Measurements from ENCODE around the gene BCAR3.
A peak's percentile ranks its signal among the peaks of the same experiment; 100 is the strongest.

The BCAR3 gene

GRCh38 chr1:93605026-93605568 lies 76.5 kb downstream of the BCAR3 start:
- Mint-ChIP-seq H3K27me3 (peaks cover 23% of the 10 kb centered on the region), H3K27ac (no peak overlapping the region), H3K4me3 (no peak overlapping the region), H3K9me3 (no peaks in the 10 kb centered on the region), H3K4me1 (ENCODE audit: low read depth) (peaks cover 47% of the 10 kb centered on the region), H3K36me3 (ENCODE audit: low read depth) (no peaks in the 10 kb centered on the region)
- DNase-seq = no peak

- DNase-seq = no peak
- Mint-ChIP-seq H3K27me3 (peaks cover 20% of the 10 kb centered on the region), H3K4me1 (ENCODE audit: low read depth) (peaks cover 42% of the 10 kb centered on the region), H3K9me3 (no peaks in the 10 kb centered on the region), H3K4me3 (no peak overlapping the region), H3K36me3 (ENCODE audit: low read depth) (no peaks in the 10 kb centered on the region), H3K27ac (no peak overlapping the region)
These were observed 77.2 kb downstream of the BCAR3 start for GRCh38 chr1:93604411-93604810.

GRCh38 chr1:93603601-93604000 lies 78.0 kb downstream of the BCAR3 start:
- Mint-ChIP-seq H3K4me1 (ENCODE audit: low read depth) (peaks cover 34% of the 10 kb centered on the region), H3K27ac (no peak overlapping the region), H3K36me3 (ENCODE audit: low read depth) (no peaks in the 10 kb centered on the region), H3K27me3 (peaks cover 20% of the 10 kb centered on the region), H3K9me3 (no peaks in the 10 kb centered on the region), H3K4me3 (no peak overlapping the region)
- no peak for DNase-seq

GRCh38 chr1:93603106-93603505 lies 78.5 kb downstream of the BCAR3 start:
- Mint-ChIP-seq H3K27me3 (peaks cover 20% of the 10 kb centered on the region), H3K4me1 (ENCODE audit: low read depth) (peaks cover 29% of the 10 kb centered on the region), H3K27ac (no peak overlapping the region), H3K4me3 (no peak overlapping the region), H3K36me3 (ENCODE audit: low read depth) (no peaks in the 10 kb centered on the region), H3K9me3 (no peaks in the 10 kb centered on the region)
- DNase-seq = no peak

- no peaks in the 10 kb centered on the region for H3K36me3 Mint-ChIP-seq (ENCODE audit: low read depth)
- H3K27ac Mint-ChIP-seq = no peak overlapping the region
- no peak overlapping the region for H3K4me3 Mint-ChIP-seq
- no peaks in the 10 kb centered on the region for H3K9me3 Mint-ChIP-seq
- no peak for DNase-seq
- peaks cover 20% of the 10 kb centered on the region for H3K27me3 Mint-ChIP-seq
- peaks cover 19% of the 10 kb centered on the region for H3K4me1 Mint-ChIP-seq (ENCODE audit: low read depth)
These were observed 79.5 kb downstream of the BCAR3 start for GRCh38 chr1:93602101-93602500.

GRCh38 chr1:93601686-93602085 lies 80.0 kb downstream of the BCAR3 start:
- no peaks in the 10 kb centered on the region for H3K36me3 Mint-ChIP-seq (ENCODE audit: low read depth)
- no peaks in the 10 kb centered on the region for H3K9me3 Mint-ChIP-seq
- no peak overlapping the region for H3K4me3 Mint-ChIP-seq
- H3K27ac Mint-ChIP-seq = no peak overlapping the region
- peaks cover 15% of the 10 kb centered on the region for H3K4me1 Mint-ChIP-seq (ENCODE audit: low read depth)
- DNase-seq = peak; percentile 2
- peaks cover 19% of the 10 kb centered on the region for H3K27me3 Mint-ChIP-seq

GRCh38 chr1:93600663-93601062 lies 81.0 kb downstream of the BCAR3 start:
- peak; percentile 23 for DNase-seq
- Mint-ChIP-seq H3K27ac (no peak overlapping the region), H3K4me1 (ENCODE audit: low read depth) (peaks cover 5% of the 10 kb centered on the region), H3K36me3 (ENCODE audit: low read depth) (no peaks in the 10 kb centered on the region), H3K9me3 (no peaks in the 10 kb centered on the region), H3K27me3 (peaks cover 9% of the 10 kb centered on the region), H3K4me3 (no peak overlapping the region)

GRCh38 chr1:93599479-93599878 lies 82.2 kb downstream of the BCAR3 start:
- no peaks in the 10 kb centered on the region for H3K9me3 Mint-ChIP-seq
- DNase-seq = peak; percentile 1
- no peaks in the 10 kb centered on the region for H3K4me1 Mint-ChIP-seq (ENCODE audit: low read depth)
- H3K36me3 Mint-ChIP-seq (ENCODE audit: low read depth) = no peaks in the 10 kb centered on the region
- H3K27me3 Mint-ChIP-seq = peaks cover 2% of the 10 kb centered on the region
- H3K27ac Mint-ChIP-seq = no peak overlapping the region
- no peak overlapping the region for H3K4me3 Mint-ChIP-seq

- H3K4me1 Mint-ChIP-seq (ENCODE audit: low read depth) = no peaks in the 10 kb centered on the region
- H3K36me3 Mint-ChIP-seq (ENCODE audit: low read depth) = no peaks in the 10 kb centered on the region
- H3K4me3 Mint-ChIP-seq = no peak overlapping the region
- no peaks in the 10 kb centered on the region for H3K27me3 Mint-ChIP-seq
- peak; percentile 7 for DNase-seq
- no peak overlapping the region for H3K27ac Mint-ChIP-seq
- H3K9me3 Mint-ChIP-seq = no peaks in the 10 kb centered on the region
These were observed 82.7 kb downstream of the BCAR3 start for GRCh38 chr1:93598861-93599439.

- no peaks in the 10 kb centered on the region for H3K4me1 Mint-ChIP-seq (ENCODE audit: low read depth)
- no peaks in the 10 kb centered on the region for H3K9me3 Mint-ChIP-seq
- H3K27me3 Mint-ChIP-seq = no peaks in the 10 kb centered on the region
- H3K36me3 Mint-ChIP-seq (ENCODE audit: low read depth) = no peaks in the 10 kb centered on the region
- H3K4me3 Mint-ChIP-seq = no peak overlapping the region
- H3K27ac Mint-ChIP-seq = no peak overlapping the region
- peak; percentile 2 for DNase-seq
These were observed 83.2 kb downstream of the BCAR3 start for GRCh38 chr1:93598396-93598795.

- no peak for DNase-seq
- H3K4me1 Mint-ChIP-seq (ENCODE audit: low read depth) = no peaks in the 10 kb centered on the region
- H3K27me3 Mint-ChIP-seq = no peaks in the 10 kb centered on the region
- no peak overlapping the region for H3K4me3 Mint-ChIP-seq
- H3K27ac Mint-ChIP-seq = no peak overlapping the region
- H3K36me3 Mint-ChIP-seq (ENCODE audit: low read depth) = no peaks in the 10 kb centered on the region
- no peaks in the 10 kb centered on the region for H3K9me3 Mint-ChIP-seq
These were observed 83.9 kb downstream of the BCAR3 start for GRCh38 chr1:93597709-93598108.

- Mint-ChIP-seq H3K9me3 (no peaks in the 10 kb centered on the region), H3K4me1 (ENCODE audit: low read depth) (peaks cover 6% of the 10 kb centered on the region), H3K36me3 (ENCODE audit: low read depth) (no peaks in the 10 kb centered on the region), H3K4me3 (no peak overlapping the region), H3K27ac (no peak overlapping the region), H3K27me3 (peaks cover 2% of the 10 kb centered on the region)
- no peak for DNase-seq
These were observed 85.1 kb downstream of the BCAR3 start for GRCh38 chr1:93596329-93597089.

GRCh38 chr1:93595743-93596142 lies 85.9 kb downstream of the BCAR3 start:
- Mint-ChIP-seq H3K36me3 (ENCODE audit: low read depth) (no peaks in the 10 kb centered on the region), H3K27me3 (peaks cover 2% of the 10 kb centered on the region), H3K4me3 (no peak overlapping the region), H3K27ac (no peak overlapping the region), H3K9me3 (no peaks in the 10 kb centered on the region), H3K4me1 (ENCODE audit: low read depth) (peaks cover 10% of the 10 kb centered on the region)
- DNase-seq = no peak

- Mint-ChIP-seq H3K36me3 (ENCODE audit: low read depth) (no peaks in the 10 kb centered on the region), H3K27ac (no peak overlapping the region), H3K27me3 (peaks cover 2% of the 10 kb centered on the region), H3K4me1 (ENCODE audit: low read depth) (peaks cover 12% of the 10 kb centered on the region), H3K4me3 (no peak overlapping the region), H3K9me3 (no peaks in the 10 kb centered on the region)
- no peak for DNase-seq
These were observed 86.4 kb downstream of the BCAR3 start for GRCh38 chr1:93595266-93595665.

- no peak for DNase-seq
- no peak overlapping the region for H3K4me3 Mint-ChIP-seq
- H3K9me3 Mint-ChIP-seq = no peaks in the 10 kb centered on the region
- H3K27me3 Mint-ChIP-seq = peaks cover 2% of the 10 kb centered on the region
- no peak overlapping the region for H3K27ac Mint-ChIP-seq
- no peaks in the 10 kb centered on the region for H3K36me3 Mint-ChIP-seq (ENCODE audit: low read depth)
- peaks cover 14% of the 10 kb centered on the region for H3K4me1 Mint-ChIP-seq (ENCODE audit: low read depth)
These were observed 87.1 kb downstream of the BCAR3 start for GRCh38 chr1:93594603-93594880.

Data from activated T-cell treated with anti-CD3 and anti-CD28 coated beads, Interleukin-2, amount 50 U/mL, for 24 hours (primary cell).